Measurements from ENCODE around the gene FLRT2. TPM values are rescaled to one million over a fixed set of nuclear protein-coding genes. Genes with fewer than 3 reads are reported as not detected.

FLRT2 gene
- 1.7 and 11.3 TPM in 2 replicates for total RNA-seq

GRCh38 chr14:85529803-85530574 is at the start of gene FLRT2:
FLRT2 (plus strand) TSS chr14:85530144; CDS start chr14:85621515, 91,371 bp downstream.

Measured in regular cardiac myocyte (primary cell).